Left kidney (tissue), 8 donors: Measurements from ENCODE around the gene PRSS58. TPM values are rescaled to one million over a fixed set of nuclear protein-coding genes. Genes with fewer than 3 reads are reported as not detected.

Source experiments
- DNase-seq: peaks from one replicate; pipeline ENCODE4 v3.0.0-alpha.2; 2013
- long read RNA-seq, 8 donors: transcript quantifications; one replicate each; lab custom pipeline, GENCODE V29; 2026
- polyA plus RNA-seq: library from polyadenylated mRNA; unstranded; fragments of 120-200 nt; gene quantifications from one replicate; pipeline ENCODE4 v1.2.1, GENCODE V29; 2013; ENCODE audit not compliant: insufficient read length

The PRSS58 gene
- polyA plus RNA-seq: not detected
- long read RNA-seq, donor 1: 0 reads
- long read RNA-seq, donor 2: 0 reads
- long read RNA-seq, donor 3: 0 reads
- long read RNA-seq, donor 4: 0 reads
- long read RNA-seq, donor 5: 0 reads
- long read RNA-seq, donor 6: 0 reads
- long read RNA-seq, donor 7: 0 reads
- long read RNA-seq, donor 8: 0 reads

GRCh38 chr7:142257958-142258357 lies at the start of gene PRSS58:
TSS of gene PRSS58 (minus strand) at chr7:142258058. CDS start at chr7:142257707, 351 bp downstream.
- DNase-seq: no peak

GRCh38 chr7:142307246-142307900 lies 49.5 kb upstream of the PRSS58 start:
- no peak for DNase-seq

- no peak for DNase-seq
These were observed 45.8 kb upstream of the PRSS58 start for GRCh38 chr7:142303650-142304049.

- no peak for DNase-seq
These were observed 44.2 kb upstream of the PRSS58 start for GRCh38 chr7:142301923-142302550.

- no peak for DNase-seq
These were observed 43.4 kb upstream of the PRSS58 start for GRCh38 chr7:142301299-142301698.

- no peak for DNase-seq
These were observed 42.8 kb upstream of the PRSS58 start for GRCh38 chr7:142300689-142301088.

GRCh38 chr7:142299237-142299781 lies 41.5 kb upstream of the PRSS58 start:
- DNase-seq: no peak

GRCh38 chr7:142298627-142299026 lies 40.8 kb upstream of the PRSS58 start:
- no peak for DNase-seq

- DNase-seq: no peak
These were observed 40.2 kb upstream of the PRSS58 start for GRCh38 chr7:142298009-142298408.

GRCh38 chr7:142280263-142280662 lies 22.4 kb upstream of the PRSS58 start:
- no peak for DNase-seq

GRCh38 chr7:142279601-142280000 lies 21.7 kb upstream of the PRSS58 start:
- DNase-seq: no peak

GRCh38 chr7:142275028-142275427 lies 17.2 kb upstream of the PRSS58 start:
- no peak for DNase-seq

GRCh38 chr7:142272841-142273240 lies 15.0 kb upstream of the PRSS58 start:
- no peak for DNase-seq

GRCh38 chr7:142263598-142264380 lies 5.9 kb upstream of the PRSS58 start:
- no peak for DNase-seq

- no peak for DNase-seq
These were observed 7.2 kb downstream of the PRSS58 start for GRCh38 chr7:142250705-142251104.

GRCh38 chr7:142249918-142250317 lies 7.9 kb downstream of the PRSS58 start:
- DNase-seq: no peak

- no peak for DNase-seq
These were observed 9.4 kb downstream of the PRSS58 start for GRCh38 chr7:142248166-142249160.

GRCh38 chr7:142243823-142244222 lies 14.0 kb downstream of the PRSS58 start:
- DNase-seq: no peak

- no peak for DNase-seq
These were observed 17.3 kb downstream of the PRSS58 start for GRCh38 chr7:142240546-142240945.

- no peak for DNase-seq
These were observed 26.1 kb downstream of the PRSS58 start for GRCh38 chr7:142231716-142232115.

- DNase-seq: no peak
These were observed 29.2 kb downstream of the PRSS58 start for GRCh38 chr7:142228537-142229104.
